ENCODE results near the gene TMEM126B.

Gene TMEM126B

DNA sequence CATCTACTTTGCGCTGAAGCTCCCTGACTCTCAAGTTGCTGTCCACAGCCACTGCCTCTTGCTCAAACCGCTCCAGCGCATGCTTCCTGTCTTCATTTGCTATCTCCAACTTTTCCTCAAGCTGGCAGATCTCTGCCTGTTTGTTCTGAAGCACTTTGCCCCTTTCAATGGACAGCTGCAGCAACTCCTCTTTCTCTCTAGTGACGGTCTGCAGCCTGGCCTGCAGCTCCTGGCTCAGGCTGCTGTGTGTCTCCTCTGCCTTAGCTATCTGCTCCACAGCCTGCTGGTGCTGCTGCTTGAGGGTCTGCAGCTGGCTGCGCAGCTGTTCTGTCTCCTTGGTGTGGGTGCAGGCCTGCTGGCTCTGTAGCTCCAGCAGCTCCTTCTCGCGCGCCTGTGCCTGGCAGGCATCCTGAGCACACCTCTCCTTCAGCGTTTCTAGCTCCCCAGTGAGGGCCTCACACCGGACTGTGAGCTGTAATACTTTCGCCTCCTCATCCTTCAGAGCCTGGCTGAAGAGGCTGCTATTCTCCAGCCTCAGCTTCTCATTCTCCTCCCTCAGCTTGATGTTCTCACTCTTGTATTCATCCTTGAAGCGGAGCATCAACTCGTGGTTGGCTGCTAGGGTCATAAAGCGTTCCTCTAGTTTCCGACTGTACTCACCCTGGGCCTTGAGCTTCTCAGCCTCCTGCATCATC lies 56.9 kb downstream of the TMEM126B start:
- no peak for DNase-seq

- peak; percentile 37 for DNase-seq
Observed at GRCh38 chr11:85685820-85686459, 57.5 kb downstream of the TMEM126B start, which contains the start of gene CCDC89. Gene CCDC89 (minus strand): TSS chr11:85686195. CDS start chr11:85686130, 65 bp downstream.

Measured in NCI-H1092 (cell line).